A549 treated with dexamethasone at 1 μM for 4 hours (cell line): ENCODE data around the gene ACBD4. TPM values are rescaled to one million over a fixed set of nuclear protein-coding genes. Genes with fewer than 3 reads are reported as not detected.

Source experiments
- total RNA-seq: library from RNA; stranded (reverse); fragments of 200-300 nt; extraction: Qiagen RNA extraction; gene quantifications from 5 replicates; pipeline ENCODE4 v1.2.3, GENCODE V29; 2022

ACBD4 gene
- 6.3 to 8.0 TPM (median 6.8 TPM) in 5 replicates for total RNA-seq

GRCh38 chr17:45135192-45135977, at the start of gene ACBD4:
ACBD4 (plus strand) TSS chr17:45135687; CDS start chr17:45136145, 458 bp downstream.

GRCh38 chr17:45132320-45132571, 3.2 kb upstream of the ACBD4 start, which contains the start of gene PLCD3:
PLCD3 (minus strand) TSS chr17:45132515; CDS start chr17:45132410, 105 bp downstream.

GRCh38 chr17:45148183-45149036, 12.9 kb downstream of the ACBD4 start, which contains the start of gene HEXIM1:
HEXIM1 (plus strand) TSS chr17:45148475; CDS start chr17:45149191, 716 bp downstream.

GRCh38 chr17:45161288-45162024, 26.0 kb downstream of the ACBD4 start, which contains the start of gene HEXIM2:
HEXIM2 (plus strand) TSS chr17:45161875; CDS start chr17:45162794, 919 bp downstream.

Other genes starting within 250 kb of the ACBD4 start
- 142 to 168 TPM (median 157 TPM) in 5 replicates for gene EFTUD2, start 236.2 kb upstream of the ACBD4 start, total RNA-seq
- gene GFAP, start 220.2 kb upstream of the ACBD4 start, total RNA-seq = 0.37 to 0.66 TPM (median 0.61 TPM) in 5 replicates
- 23.4 to 41.8 TPM (median 41.7 TPM) in 5 replicates for gene KIF18B, start 187.9 kb upstream of the ACBD4 start, total RNA-seq
- gene C1QL1, start 167.4 kb upstream of the ACBD4 start, total RNA-seq = 15.9 to 33.2 TPM (median 27.2 TPM) in 5 replicates
- gene DCAKD, start 84.1 kb upstream of the ACBD4 start, total RNA-seq = 14.4 to 20.1 TPM (median 18.1 TPM) in 5 replicates
- 225 to 369 TPM (median 244 TPM) in 5 replicates for gene NMT1, start 74.4 kb upstream of the ACBD4 start, total RNA-seq
- gene PLCD3, start 3.2 kb upstream of the ACBD4 start, total RNA-seq = 124 to 185 TPM (median 158 TPM) in 5 replicates
- gene HEXIM1, start 12.8 kb downstream of the ACBD4 start, total RNA-seq = 39.3 to 50.1 TPM (median 45.0 TPM) in 5 replicates
- 10.5 to 17.7 TPM (median 15.0 TPM) in 5 replicates for gene HEXIM2, start 26.2 kb downstream of the ACBD4 start, total RNA-seq
- 22.1 to 35.1 TPM (median 33.5 TPM) in 5 replicates for gene FMNL1, start 86.2 kb downstream of the ACBD4 start, total RNA-seq
- gene SPATA32, start 126.4 kb downstream of the ACBD4 start, total RNA-seq = 0.08 to 0.14 TPM (median 0.12 TPM) in 5 replicates
- gene MAP3K14, start 181.3 kb downstream of the ACBD4 start, total RNA-seq = 23.3 to 46.0 TPM (median 36.7 TPM) in 5 replicates